Measurements from ENCODE around the gene CPNE4.

Gene CPNE4

GRCh38 chr3:131747466-131747865 lies 287.3 kb downstream of the CPNE4 start:
- DNase-seq (ENCODE audit: insufficient read length, low spot score), result no peak
- no peak for FAIRE-seq

- FAIRE-seq, result no peak
- no peak for DNase-seq (ENCODE audit: insufficient read length, low spot score)
These were observed 290.0 kb downstream of the CPNE4 start for GRCh38 chr3:131744765-131745164.

GRCh38 chr3:131743126-131743525 lies 291.7 kb downstream of the CPNE4 start:
- DNase-seq (ENCODE audit: insufficient read length, low spot score), result no peak
- FAIRE-seq, result no peak

- no peak for FAIRE-seq
- DNase-seq (ENCODE audit: insufficient read length, low spot score), result no peak
These were observed 295.6 kb downstream of the CPNE4 start for GRCh38 chr3:131739211-131739610.

GRCh38 chr3:131738095-131738494 lies 296.7 kb downstream of the CPNE4 start:
- no peak for FAIRE-seq
- no peak for DNase-seq (ENCODE audit: insufficient read length, low spot score)

DNA sequence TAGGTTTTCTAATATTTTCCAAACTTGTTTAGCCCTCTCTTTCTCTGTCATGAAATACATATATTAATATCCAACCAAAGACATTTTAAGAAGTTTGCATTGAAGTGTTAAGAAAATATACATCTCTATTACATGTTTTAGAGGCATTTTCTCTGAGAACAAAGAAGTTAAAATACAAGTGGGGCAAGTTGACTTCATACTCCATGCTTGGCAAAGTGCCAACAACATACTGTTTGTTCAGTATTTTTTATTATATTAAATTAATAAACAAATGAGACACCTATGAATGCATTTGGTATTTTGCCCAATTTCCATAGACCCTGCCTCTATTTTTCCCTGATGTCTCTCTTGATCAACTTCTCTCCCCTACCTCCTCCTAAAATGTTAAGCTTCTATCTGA lies 299.3 kb downstream of the CPNE4 start:
- DNase-seq (ENCODE audit: insufficient read length, low spot score), result no peak
- no peak for FAIRE-seq

- DNase-seq (ENCODE audit: insufficient read length, low spot score) (no peak), FAIRE-seq (no peak)
These were observed 299.7 kb downstream of the CPNE4 start for GRCh38 chr3:131735116-131735515.

DNA sequence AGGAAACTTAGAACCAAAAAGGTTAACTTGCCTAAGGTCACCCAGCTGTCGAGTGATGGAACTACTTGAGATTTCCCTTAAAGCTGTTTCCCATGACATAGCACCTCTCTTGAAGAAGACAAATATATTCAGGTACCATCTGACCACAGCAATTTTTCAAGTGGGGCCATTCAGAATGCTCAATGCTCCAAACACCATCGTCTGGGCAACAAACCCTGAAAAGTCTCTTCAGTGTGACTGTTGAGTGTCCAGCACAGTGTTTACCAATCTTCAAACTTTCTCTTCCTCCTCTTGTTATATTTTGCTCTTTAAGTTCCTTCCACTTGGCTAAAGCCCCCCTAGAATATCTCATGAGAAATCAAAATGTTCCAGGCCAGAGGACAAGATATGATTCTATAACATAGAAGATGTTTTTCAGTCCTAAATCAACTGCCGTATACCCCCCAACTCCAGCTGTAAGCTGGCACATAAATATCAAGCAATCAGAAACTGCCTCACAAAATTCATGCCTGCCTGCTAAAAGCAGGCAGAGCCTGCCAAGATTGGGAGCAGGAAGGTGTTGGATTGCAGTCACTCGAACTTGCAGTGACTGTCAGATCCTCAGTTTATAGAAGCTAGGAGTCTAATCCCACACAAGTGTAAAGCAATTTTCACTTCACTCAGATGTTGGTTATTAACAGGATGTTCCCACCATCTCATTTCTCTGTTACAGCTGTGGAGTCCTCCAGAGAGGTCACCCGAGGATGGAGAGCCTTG lies 301.6 kb downstream of the CPNE4 start:
- DNase-seq (ENCODE audit: insufficient read length, low spot score) (no peak), FAIRE-seq (no peak)

- FAIRE-seq (no peak), DNase-seq (ENCODE audit: insufficient read length, low spot score) (no peak)
These were observed 303.1 kb downstream of the CPNE4 start for GRCh38 chr3:131731709-131732108.

- DNase-seq (ENCODE audit: insufficient read length, low spot score) (no peak), FAIRE-seq (no peak)
These were observed 304.2 kb downstream of the CPNE4 start for GRCh38 chr3:131730581-131730980.

GRCh38 chr3:131729643-131730017 lies 305.2 kb downstream of the CPNE4 start:
- FAIRE-seq, result no peak
- no peak for DNase-seq (ENCODE audit: insufficient read length, low spot score)

DNA sequence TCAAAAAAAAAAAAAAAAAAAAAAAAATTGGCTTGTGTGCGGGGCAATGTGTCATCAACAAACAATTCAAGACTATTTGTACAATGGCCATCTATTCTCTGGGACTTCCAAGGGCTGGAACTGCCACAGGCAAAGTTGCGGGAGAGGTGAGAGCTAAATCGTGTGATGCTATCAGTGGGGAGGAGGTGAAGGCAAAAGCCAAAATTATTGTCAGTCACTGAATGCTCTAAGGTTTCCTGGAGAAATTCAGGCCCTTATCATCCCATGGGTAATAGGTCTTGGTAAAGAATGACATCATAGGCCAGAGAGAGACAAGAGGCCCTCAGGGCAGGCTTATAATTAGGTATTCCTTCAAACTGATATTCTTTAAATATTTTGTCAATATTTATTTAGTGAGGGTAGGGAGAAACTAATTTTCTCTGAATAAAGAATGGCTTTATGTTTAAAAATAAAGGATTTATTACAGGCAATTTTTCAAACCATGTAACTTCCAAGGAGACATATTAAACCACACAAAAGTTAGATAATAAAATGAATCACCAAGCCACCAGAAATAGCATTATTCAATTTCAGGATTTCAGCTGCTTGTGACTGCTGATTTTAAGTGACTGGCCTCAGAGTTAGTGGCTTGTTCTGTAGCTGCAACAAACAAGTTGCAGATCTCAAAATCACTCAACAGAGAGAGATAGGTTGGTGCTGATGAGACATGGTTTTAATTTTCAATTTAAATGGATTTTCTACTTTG lies 305.7 kb downstream of the CPNE4 start:
- FAIRE-seq (no peak), DNase-seq (ENCODE audit: insufficient read length, low spot score) (no peak)

DNA sequence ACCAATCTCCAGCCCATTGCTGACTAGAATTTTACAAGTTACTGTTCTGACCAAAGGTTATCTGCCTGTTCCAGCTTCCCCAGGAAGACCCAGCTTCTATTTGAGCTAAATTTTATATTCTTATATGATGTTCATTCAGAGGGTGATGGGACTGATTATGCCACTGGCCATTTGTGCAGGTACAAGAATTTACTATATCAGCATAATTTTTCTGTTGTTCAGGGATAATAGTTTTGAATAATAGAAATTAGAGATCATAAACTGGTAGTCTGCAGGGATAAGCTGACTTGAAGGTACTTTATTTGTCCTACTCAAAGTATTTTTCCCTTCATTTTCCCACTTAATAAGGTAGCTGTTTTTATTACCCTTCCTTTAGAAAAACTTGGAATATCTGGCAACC lies 309.4 kb downstream of the CPNE4 start:
- FAIRE-seq (no peak), DNase-seq (ENCODE audit: insufficient read length, low spot score) (no peak)

GRCh38 chr3:131723343-131723742 lies 311.5 kb downstream of the CPNE4 start:
- FAIRE-seq, result no peak
- DNase-seq (ENCODE audit: insufficient read length, low spot score), result no peak

DNA sequence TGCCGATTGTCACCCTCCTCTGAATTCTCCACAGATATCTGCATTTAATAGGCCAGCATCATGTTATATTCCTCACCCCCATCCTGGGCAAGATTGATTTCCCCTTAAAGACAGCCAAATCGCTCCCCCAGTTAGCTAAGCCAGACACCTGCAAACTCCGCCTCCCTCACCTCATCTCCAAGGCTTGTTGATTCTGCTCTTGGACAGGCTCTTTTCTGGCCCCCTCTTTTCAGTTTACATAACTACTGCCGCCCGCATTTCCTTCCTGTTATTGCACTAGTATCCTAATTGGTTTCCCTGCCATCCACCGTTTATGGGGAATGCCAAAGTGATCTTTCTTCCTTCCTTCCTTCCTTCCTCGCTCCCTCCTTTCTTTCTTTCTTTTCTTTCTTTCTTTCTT lies 317.3 kb downstream of the CPNE4 start:
- FAIRE-seq, result no peak
- DNase-seq (ENCODE audit: insufficient read length, low spot score), result no peak

- DNase-seq (ENCODE audit: insufficient read length, low spot score) (no peak), FAIRE-seq (no peak)
These were observed 317.9 kb downstream of the CPNE4 start for GRCh38 chr3:131716943-131717342.

DNA sequence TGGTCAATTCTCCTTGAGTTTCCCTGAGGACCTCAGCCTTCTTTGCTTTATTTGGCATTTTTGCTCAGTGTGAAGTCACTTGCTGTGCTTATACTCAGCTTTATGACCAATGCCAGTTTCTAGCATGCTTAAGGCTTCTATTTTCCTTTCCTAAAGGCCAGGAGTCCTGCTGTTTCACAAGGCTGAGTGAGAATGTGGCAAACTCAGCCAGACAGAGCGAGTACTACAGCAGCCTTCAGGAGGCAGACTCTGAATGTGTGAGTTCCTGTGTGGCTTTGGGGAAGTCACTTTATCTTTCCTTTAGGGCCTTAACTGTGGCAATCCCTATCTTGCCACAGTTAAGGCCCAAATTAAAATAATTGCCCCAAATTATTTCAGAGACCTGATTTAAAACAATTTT lies 318.8 kb downstream of the CPNE4 start:
- FAIRE-seq (no peak), DNase-seq (ENCODE audit: insufficient read length, low spot score) (no peak)

- FAIRE-seq (no peak), DNase-seq (ENCODE audit: insufficient read length, low spot score) (no peak)
These were observed 320.1 kb downstream of the CPNE4 start for GRCh38 chr3:131714585-131715220.

- FAIRE-seq (no peak), DNase-seq (ENCODE audit: insufficient read length, low spot score) (no peak)
These were observed 321.2 kb downstream of the CPNE4 start for GRCh38 chr3:131713416-131714123.

DNA sequence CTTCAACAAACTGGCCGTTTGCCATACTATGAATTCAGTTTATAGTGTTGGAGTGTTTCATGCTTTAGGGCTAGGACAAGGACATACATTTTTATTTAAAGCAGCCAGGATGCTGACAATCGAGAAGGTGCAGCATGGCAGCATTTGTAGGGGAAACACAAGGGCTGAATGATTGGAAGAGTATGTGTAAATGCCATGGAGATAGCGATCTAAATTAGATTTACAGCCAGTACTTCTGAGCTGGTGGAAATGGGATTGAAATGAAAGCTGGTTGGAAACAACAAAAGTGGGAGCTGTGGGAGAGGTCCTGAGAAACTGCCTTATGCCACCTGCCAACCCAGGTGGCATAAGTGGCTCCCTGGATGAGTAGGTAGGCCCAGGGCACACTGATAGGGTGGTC lies 322.2 kb downstream of the CPNE4 start:
- DNase-seq (ENCODE audit: insufficient read length, low spot score) (no peak), FAIRE-seq (no peak)

- DNase-seq (ENCODE audit: insufficient read length, low spot score), result no peak
- no peak for FAIRE-seq
These were observed 323.6 kb downstream of the CPNE4 start for GRCh38 chr3:131711114-131711768.

All from HTR-8/SVneo (cell line).